ENCODE results near the gene BOD1L1.

DNA sequence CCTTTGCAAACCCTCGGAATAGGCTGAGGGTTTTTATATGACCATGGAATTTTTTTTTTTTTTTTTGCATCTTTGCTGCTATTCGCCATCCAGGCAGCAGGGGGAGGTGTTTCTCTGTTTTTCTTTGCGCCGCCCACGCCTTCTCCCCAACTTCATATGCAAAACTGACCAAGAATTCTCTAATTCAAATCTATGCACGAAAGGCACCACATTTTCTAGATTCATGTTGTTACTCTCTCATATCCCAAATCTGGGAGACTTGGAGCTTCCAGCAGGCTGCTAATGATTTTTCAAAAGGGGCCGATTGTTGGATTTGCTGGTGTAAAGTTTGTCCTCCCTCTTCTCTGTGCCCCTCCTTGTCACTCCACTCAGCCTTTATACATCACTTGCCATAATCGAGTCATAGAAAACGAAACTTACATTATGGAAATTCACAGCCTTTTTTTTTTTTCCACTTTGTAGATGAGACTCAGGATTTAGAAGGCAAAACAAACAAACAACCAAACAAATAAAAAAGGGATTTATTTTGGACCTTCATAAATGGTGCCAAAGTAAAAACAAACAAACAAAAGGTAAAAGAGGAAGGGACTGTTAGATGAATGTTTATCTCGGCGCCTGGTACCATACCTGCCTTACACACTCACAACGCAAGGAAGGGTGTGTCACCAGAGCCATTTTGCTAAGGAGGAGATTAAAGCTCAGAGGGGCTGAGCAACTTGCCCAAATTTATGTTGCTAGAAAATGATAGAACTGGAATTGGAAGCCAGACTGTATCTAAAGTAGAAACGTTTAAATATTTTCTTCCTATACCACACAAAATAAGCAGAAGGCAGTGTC, 29.3 kb upstream of the BOD1L1 start:
- TF ChIP-seq, protein P1, sequence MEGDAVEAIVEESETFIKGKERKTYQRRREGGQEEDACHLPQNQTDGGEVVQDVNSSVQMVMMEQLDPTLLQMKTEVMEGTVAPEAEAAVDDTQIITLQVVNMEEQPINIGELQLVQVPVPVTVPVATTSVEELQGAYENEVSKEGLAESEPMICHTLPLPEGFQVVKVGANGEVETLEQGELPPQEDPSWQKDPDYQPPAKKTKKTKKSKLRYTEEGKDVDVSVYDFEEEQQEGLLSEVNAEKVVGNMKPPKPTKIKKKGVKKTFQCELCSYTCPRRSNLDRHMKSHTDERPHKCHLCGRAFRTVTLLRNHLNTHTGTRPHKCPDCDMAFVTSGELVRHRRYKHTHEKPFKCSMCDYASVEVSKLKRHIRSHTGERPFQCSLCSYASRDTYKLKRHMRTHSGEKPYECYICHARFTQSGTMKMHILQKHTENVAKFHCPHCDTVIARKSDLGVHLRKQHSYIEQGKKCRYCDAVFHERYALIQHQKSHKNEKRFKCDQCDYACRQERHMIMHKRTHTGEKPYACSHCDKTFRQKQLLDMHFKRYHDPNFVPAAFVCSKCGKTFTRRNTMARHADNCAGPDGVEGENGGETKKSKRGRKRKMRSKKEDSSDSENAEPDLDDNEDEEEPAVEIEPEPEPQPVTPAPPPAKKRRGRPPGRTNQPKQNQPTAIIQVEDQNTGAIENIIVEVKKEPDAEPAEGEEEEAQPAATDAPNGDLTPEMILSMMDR (IDR thresholded peaks at IDR 0.05; ENCODE audit: poor library complexity) = peak; percentile 77
- TF ChIP-seq EZH2 (IDR thresholded peaks at IDR 0.05; ENCODE audit: borderline replicate concordance) = no peak
- no peak for TF ChIP-seq EZH2phosphoT487 (IDR thresholded peaks at IDR 0.05; ENCODE audit: low read depth, severe bottlenecking, unreplicated experiment)
